H1 (cell line): ENCODE results near the gene COPS9. TPM values are rescaled to one million over a fixed set of nuclear protein-coding genes. Genes with fewer than 3 reads are reported as not detected.

Experiments
- CTCF ChIA-PET: fragments of 300-600 bp; sonication (Branson Sonifier 250); formaldehyde crosslinking; loops from one replicate; lab custom pipeline; 2021; ENCODE audit not compliant: partially characterized antibody; lab: Charles Lee
- POLR2A ChIA-PET: fragments of 300-600 bp; sonication (Branson Sonifier 250); formaldehyde crosslinking; loops from one replicate; lab custom pipeline; 2021; ENCODE audit warnings: inconsistent platforms; ENCODE audit not compliant: partially characterized antibody; lab: Charles Lee
- DNase-seq, 2 experiments: peaks; one replicate each; pipeline versions ENCODE4 v3.0.0 to v3.0.0-alpha.2; 2010 to 2022; ENCODE audit warnings: low spot score in 2 of 2, low read depth in 1 of 2, mixed read lengths in 1 of 2
- FAIRE-seq: peaks from 2 replicates; lab custom pipeline; 2011; peaks lifted over from hg19 to GRCh38; lab: Jason Lieb, UNC
- H2AFZ ChIP-seq: 2 replicates; pipeline ENCODE4 v1.8.1; 2012; ENCODE audit warnings: low read length, inconsistent platforms
- H2AK5ac ChIP-seq: 2 replicates; pipeline ENCODE4 v1.6.1; 2013; ENCODE audit warnings: low read depth, low read length
- H2BK120ac ChIP-seq: replicated peaks from 2 replicates; pipeline ENCODE3; 2013; ENCODE audit warnings: low read depth, low read length, inconsistent platforms
- H2BK12ac ChIP-seq: 2 replicates; pipeline ENCODE4 v1.6.1; 2013; ENCODE audit warnings: low read depth, low read length
- H2BK15ac ChIP-seq: 2 replicates; pipeline ENCODE4 v1.6.1; 2013; ENCODE audit warnings: low read length
- H2BK20ac ChIP-seq: 2 replicates; pipeline ENCODE4 v1.6.1; 2013; ENCODE audit warnings: low read length
- H2BK5ac ChIP-seq: 2 replicates; pipeline ENCODE4 v1.6.1; 2013; ENCODE audit warnings: low read depth, low read length
- H3K14ac ChIP-seq: 2 replicates; pipeline ENCODE4 v1.6.1; 2013; ENCODE audit warnings: inconsistent platforms; ENCODE audit not compliant: insufficient read length
- H3K18ac ChIP-seq: 2 replicates; pipeline ENCODE4 v1.6.1; 2013; ENCODE audit warnings: low read length; ENCODE audit errors: extremely low read depth
- H3K23ac ChIP-seq: 2 replicates; pipeline ENCODE4 v1.6.1; 2013; ENCODE audit warnings: inconsistent platforms; ENCODE audit not compliant: insufficient read length
- H3K23me2 ChIP-seq: 2 replicates; pipeline ENCODE4 v1.6.1; 2013; ENCODE audit warnings: low read depth, low read length
- H3K27ac ChIP-seq: 2 replicates; pipeline ENCODE4 v1.6.1; 2011; ENCODE audit warnings: low read depth, low read length, inconsistent platforms
- H3K27me3 ChIP-seq, 4 experiments: replicated peaks in 1 of 4; 1 replicate in 1 of 4; 2 replicates in 3 of 4; pipeline versions ENCODE4 v1.6.1 to v1.8.1; 2011 to 2013; ENCODE audit warnings: low read length in 3 of 4, mild to moderate bottlenecking in 3 of 4, inconsistent platforms in 2 of 4, mixed read lengths in 2 of 4, moderate library complexity in 1 of 4; ENCODE audit not compliant: control insufficient read depth in 3 of 4, insufficient read depth in 3 of 4; ENCODE audit errors: extremely low read depth in 1 of 4
- H3K36me3 ChIP-seq, 4 experiments: 2 replicates each; pipeline versions ENCODE4 v1.6.1 to v1.8.1; 2011 to 2013; ENCODE audit warnings: mild to moderate bottlenecking in 4 of 4, low read length in 3 of 4, moderate library complexity in 2 of 4, control low read depth in 1 of 4, inconsistent platforms in 1 of 4; ENCODE audit not compliant: insufficient read depth in 4 of 4, control insufficient read depth in 2 of 4
- H3K4ac ChIP-seq: replicated peaks from 2 replicates; pipeline ENCODE3; 2013; ENCODE audit warnings: low read length, low read depth, mixed read lengths, inconsistent platforms; ENCODE audit not compliant: insufficient read length
- H3K4me1 ChIP-seq, 4 experiments: replicated peaks in 1 of 4; 1 replicate in 1 of 4; 2 replicates in 3 of 4; pipeline versions ENCODE4 v1.6.1 to v1.8.1; 2011 to 2013; ENCODE audit warnings: low read length in 3 of 4, inconsistent platforms in 2 of 4, mixed read lengths in 1 of 4; ENCODE audit not compliant: insufficient read depth in 4 of 4, control insufficient read depth in 3 of 4
- H3K4me2 ChIP-seq, 2 experiments: 2 replicates each; pipeline versions ENCODE4 v1.6.1 to v1.8.1; 2011 to 2013; ENCODE audit warnings: low read depth in 2 of 2, low read length in 2 of 2, control low read depth in 1 of 2, inconsistent platforms in 1 of 2, mild to moderate bottlenecking in 1 of 2; ENCODE audit not compliant: insufficient read depth in 1 of 2
- H3K4me3 ChIP-seq, 4 experiments: fragments of 200-600, 300-600 bp in 1 of 4; sonication (generic), shearing (Covaris generic), sonication (Bioruptor Twin) in 1 of 4; 2 replicates each; pipeline versions ENCODE4 v1.5.1 to v1.8.1; 2011 to 2016; ENCODE audit warnings: low read length in 4 of 4, low read depth in 3 of 4, control low read depth in 2 of 4, inconsistent platforms in 2 of 4, mild to moderate bottlenecking in 2 of 4, mixed read lengths in 1 of 4, moderate library complexity in 1 of 4; ENCODE audit not compliant: insufficient read depth in 2 of 4; ENCODE audit errors: extremely low read depth in 1 of 4
- H3K56ac ChIP-seq: replicated peaks from 2 replicates; pipeline ENCODE3; 2013; ENCODE audit warnings: low read depth, mild to moderate bottlenecking, mixed read lengths, low read length, inconsistent platforms; ENCODE audit not compliant: insufficient read length
- H3K79me1 ChIP-seq: 2 replicates; pipeline ENCODE4 v1.6.1; 2013; ENCODE audit warnings: low read depth, low read length, control low read depth
- H3K79me2 ChIP-seq, 2 experiments: 2 replicates each; pipeline versions ENCODE4 v1.6.1 to v1.8.1; 2012 to 2013; ENCODE audit warnings: low read length in 2 of 2, mild to moderate bottlenecking in 2 of 2, inconsistent platforms in 1 of 2; ENCODE audit not compliant: insufficient read depth in 2 of 2, control insufficient read depth in 1 of 2
- H3K9ac ChIP-seq, 4 experiments: replicated peaks in 1 of 4; 1 replicate in 1 of 4; 2 replicates in 3 of 4; pipeline versions ENCODE4 v1.6.1 to v1.8.1; 2011 to 2013; ENCODE audit warnings: low read depth in 3 of 4, low read length in 3 of 4, control low read depth in 2 of 4, mild to moderate bottlenecking in 2 of 4, moderate library complexity in 2 of 4, inconsistent platforms in 1 of 4; ENCODE audit errors: extremely low read depth in 1 of 4
- H3K9me3 ChIP-seq, 2 experiments: 2 replicates each; pipeline versions ENCODE4 v1.6.1 to v1.8.1; 2012 to 2013; ENCODE audit warnings: mild to moderate bottlenecking in 2 of 2, moderate library complexity in 2 of 2, control low read depth in 1 of 2, inconsistent platforms in 1 of 2, low read depth in 1 of 2, low read length in 1 of 2, mixed read lengths in 1 of 2; ENCODE audit not compliant: insufficient read depth in 2 of 2
- H4K20me1 ChIP-seq, 2 experiments: replicated peaks in 1 of 2; 2 replicates each; pipeline versions ENCODE3 to v1.8.1; 2011 to 2013; ENCODE audit warnings: inconsistent platforms in 2 of 2, low read length in 2 of 2, mild to moderate bottlenecking in 1 of 2; ENCODE audit not compliant: insufficient read depth in 2 of 2, control insufficient read depth in 1 of 2
- H4K5ac ChIP-seq: 2 replicates; pipeline ENCODE4 v1.6.1; 2013; ENCODE audit warnings: low read length, low read depth, mixed read lengths, inconsistent platforms; ENCODE audit not compliant: insufficient read length
- H4K8ac ChIP-seq: 2 replicates; pipeline ENCODE4 v1.8.0; 2013; ENCODE audit warnings: mild to moderate bottlenecking, moderate library complexity, low read length, inconsistent platforms; ENCODE audit not compliant: insufficient read depth; ENCODE audit errors: extremely low read depth
- H4K91ac ChIP-seq: replicated peaks from 2 replicates; pipeline ENCODE3; 2013; ENCODE audit warnings: low read length, mixed read lengths, inconsistent platforms; ENCODE audit not compliant: insufficient read length
- PHF8 ChIP-seq: fragments of 200-600 bp; sonication (generic); conservative IDR thresholded peaks from 2 replicates; pipeline ENCODE4 v1.7.1; 2012; ENCODE audit warnings: low read depth, mild to moderate bottlenecking, inconsistent platforms, low read length, moderate library complexity
- SAP30 ChIP-seq: fragments of 300-600 bp; sonication (generic); IDR thresholded peaks from 2 replicates; pipeline ENCODE4 v1.7.1; 2012; ENCODE audit warnings: low read length, moderate library complexity, mild to moderate bottlenecking, inconsistent platforms; ENCODE audit not compliant: insufficient read depth, insufficient replicate concordance
- WGBS, 2 experiments: shearing (Covaris generic) in 1 of 2; methylation state at CpG; one replicate each; pipeline versions ENCODE4 v1.1.6 to v1.1.7; 2013 to 2015; ENCODE audit warnings: low lambda C conversion rate in 2 of 2, mixed read lengths in 2 of 2, inconsistent platforms in 1 of 2, low coverage in 1 of 2, missing lambda C conversion rate in 1 of 2; ENCODE audit not compliant: insufficient replicate concordance in 2 of 2, insufficient coverage in 1 of 2, insufficient read length in 1 of 2; ENCODE audit errors: extremely low coverage in 1 of 2, missing lambda C conversion rate in 1 of 2; 5-methylcytosine and 5-hydroxymethylcytosine counted together
- polyA plus RNA-seq, 7 experiments: library from polyadenylated mRNA; depleted of rRNA in 3 of 7; stranded (reverse) in 5 of 7; unstranded in 2 of 7; fragments of >200 nt in 5 of 7; fragments of 200-250 nt in 2 of 7; gene quantifications; 1 replicate in 5 of 7; 2 replicates in 1 of 7; 4 replicates in 1 of 7; pipeline versions ENCODE4 v1.2.1 to v1.2.3, GENCODE V29; 2011 to 2013; ENCODE audit warnings: missing spikeins in 2 of 7, mixed read lengths in 2 of 7
- total RNA-seq: library from RNA; stranded (reverse); fragmentation: NEBNext Ultra II Directional; extraction: Animal tissue kit (Norgen Biotek cat#: 25700); gene quantifications from 2 replicates; pipeline ENCODE4 v1.2.1, GENCODE V29; 2021

Gene COPS9
- total and polyA plus RNA-seq, 2 of the 8 experiments (the other 6 are each of a cell fraction or from before 2014, with no cell fraction given): 154 to 234 TPM

- no peak overlapping the region for H3K23ac ChIP-seq
- ChIA-PET CTCF (interaction anchor here (0.7 kb wide), 1 partner anchor 12 kb away, joined by 3 read pairs; no protein-coding TSS in a partner anchor), POLR2A (no interaction called here)
- no peak overlapping the region for H3K4ac ChIP-seq
- peaks cover 0 to 9% (median 0%) of the 10 kb centered on the region in 4 experiments; a peak in 4 of 7 replicates for H3K4me1 ChIP-seq
- H3K18ac ChIP-seq: no peak overlapping the region
- H4K91ac ChIP-seq: no peak overlapping the region
- no peak overlapping the region for H3K9ac ChIP-seq
- DNase-seq: no peak
- no peak overlapping the region for H3K14ac ChIP-seq
- H3K56ac ChIP-seq: no peak overlapping the region
- no peak overlapping the region for H2BK120ac ChIP-seq
- TF ChIP-seq PHF8 (no peak), SAP30 (no peak)
- no peak overlapping the region for H3K4me3 ChIP-seq
- H2BK12ac ChIP-seq: no peak overlapping the region
- H3K79me2 ChIP-seq: no peaks in the 10 kb centered on the region
- H3K4me2 ChIP-seq: no peak overlapping the region
- H2BK20ac ChIP-seq: no peak overlapping the region
- no peak overlapping the region for H4K5ac ChIP-seq
- no peak for FAIRE-seq
- no peak overlapping the region for H2BK15ac ChIP-seq
- no peak overlapping the region for H2AFZ ChIP-seq
- no peak overlapping the region for H2BK5ac ChIP-seq
- H3K9me3 ChIP-seq: no peaks in the 10 kb centered on the region
- H3K36me3 ChIP-seq: no peaks in the 10 kb centered on the region
- no peaks in the 10 kb centered on the region for H4K20me1 ChIP-seq
- peaks cover 0 to 10% (median 4%) of the 10 kb centered on the region in 4 experiments; a peak in 3 of 7 replicates for H3K27me3 ChIP-seq
- H3K27ac ChIP-seq: no peak overlapping the region
- H4K8ac ChIP-seq: no peak overlapping the region
- 93% methylated on average over 16 of the region's 17 CpGs; no CpG with 5 or more reads in 1 of the 2 experiments for WGBS, 2 experiments
- H2AK5ac ChIP-seq: no peak overlapping the region
- no peaks in the 10 kb centered on the region for H3K79me1 ChIP-seq
- no peaks in the 10 kb centered on the region for H3K23me2 ChIP-seq
Measured at GRCh38 chr2:240155048-240155744, 19.1 kb upstream of the COPS9 start.
